GM12878 (cell line): ENCODE data around the gene NANOS1. TPM values are rescaled to one million over a fixed set of nuclear protein-coding genes. Genes with fewer than 3 reads are reported as not detected.

Experiments used
- FOS ChIP-seq: IDR thresholded peaks from 3 replicates; pipeline ENCODE4 v1.6.1; 2011; ENCODE audit warnings: borderline replicate concordance; ENCODE audit not compliant: insufficient read length; ENCODE audit errors: extremely low read depth
- FOXM1 ChIP-seq: IDR thresholded peaks from 2 replicates; pipeline ENCODE4 v1.6.1; 2012; ENCODE audit warnings: low read depth, mild to moderate bottlenecking, inconsistent platforms, low read length, moderate library complexity
- NFYA ChIP-seq: IDR thresholded peaks from 2 replicates; pipeline ENCODE4 v1.6.1; 2011; ENCODE audit warnings: low read depth, mild to moderate bottlenecking, low read length, improper control_type of control experiment, borderline replicate concordance
- RAD21 ChIP-seq: IDR thresholded peaks from 2 replicates; pipeline ENCODE4 v1.6.1; 2011; ENCODE audit warnings: mild to moderate bottlenecking, low read depth, low read length, moderate library complexity; ENCODE audit not compliant: insufficient read depth
- SMARCA5 ChIP-seq: fragments of 450-650 bp; IDR thresholded peaks from 2 replicates; pipeline ENCODE4 v1.6.1; 2017; ENCODE audit warnings: mild to moderate bottlenecking
- SREBF2 ChIP-seq: IDR thresholded peaks from 2 replicates; pipeline ENCODE4 v1.6.1; 2012; ENCODE audit warnings: mild to moderate bottlenecking, low read length
- polyA plus RNA-seq, 11 experiments: library from polyadenylated mRNA; depleted of rRNA in 4 of 11; unstranded in 6 of 11; stranded (reverse) in 5 of 11; fragments of >200 nt; fragmentation: Nextera tagmentation in 4 of 11; fragmentation: Illumina TruSeq in 1 of 11; extraction: Ambion mirVana in 4 of 11; extraction: Trizol in 1 of 11; gene quantifications; 1 replicate in 1 of 11; 2 replicates in 10 of 11; pipeline versions ENCODE4 v1.2.1 to v1.2.3, GENCODE V29; 2011 to 2016; ENCODE audit warnings: inconsistent platforms in 2 of 11, missing spikeins in 2 of 11, low read depth in 1 of 11
- small RNA-seq: library from RNA; depleted of rRNA; stranded (forward); fragments of <200 nt; gene quantifications from one replicate; pipeline ENCODE3, GENCODE V24; 2014
- total RNA-seq, 4 experiments: library from RNA; depleted of rRNA in 3 of 4; stranded (reverse); fragments of >200 nt in 3 of 4; fragmentation: Illumina TruSeq in 1 of 4; extraction: Trizol in 1 of 4; gene quantifications; 2 replicates each; pipeline versions ENCODE4 v1.2.1 to v1.2.3, GENCODE V29; 2013 to 2021
- TF ChIP-seq, protein P1 (sequence below): fragments of 450-650 bp; IDR thresholded peaks from 2 replicates; pipeline ENCODE4 v1.6.1; 2014; ENCODE audit warnings: mild to moderate bottlenecking
- TF ChIP-seq, protein P2 (sequence below): fragments of 450-650 bp; IDR thresholded peaks from 2 replicates; pipeline ENCODE4 v1.6.1; 2018; ENCODE audit warnings: borderline replicate concordance, mild to moderate bottlenecking; ENCODE audit not compliant: partially characterized antibody
- TF ChIP-seq, protein P3 (sequence below): IDR thresholded peaks from 2 replicates; pipeline ENCODE4 v1.6.1; 2012; ENCODE audit warnings: improper control_type of control experiment, low read depth, low read length; ENCODE audit not compliant: insufficient replicate concordance

The NANOS1 gene
- total and polyA plus RNA-seq, 10 of the 15 experiments (the other 5 are each of a cell fraction or from before 2014, with no cell fraction given), result 0.03 to 0.55 (median 0.28) TPM; not detected in 2

DNA sequence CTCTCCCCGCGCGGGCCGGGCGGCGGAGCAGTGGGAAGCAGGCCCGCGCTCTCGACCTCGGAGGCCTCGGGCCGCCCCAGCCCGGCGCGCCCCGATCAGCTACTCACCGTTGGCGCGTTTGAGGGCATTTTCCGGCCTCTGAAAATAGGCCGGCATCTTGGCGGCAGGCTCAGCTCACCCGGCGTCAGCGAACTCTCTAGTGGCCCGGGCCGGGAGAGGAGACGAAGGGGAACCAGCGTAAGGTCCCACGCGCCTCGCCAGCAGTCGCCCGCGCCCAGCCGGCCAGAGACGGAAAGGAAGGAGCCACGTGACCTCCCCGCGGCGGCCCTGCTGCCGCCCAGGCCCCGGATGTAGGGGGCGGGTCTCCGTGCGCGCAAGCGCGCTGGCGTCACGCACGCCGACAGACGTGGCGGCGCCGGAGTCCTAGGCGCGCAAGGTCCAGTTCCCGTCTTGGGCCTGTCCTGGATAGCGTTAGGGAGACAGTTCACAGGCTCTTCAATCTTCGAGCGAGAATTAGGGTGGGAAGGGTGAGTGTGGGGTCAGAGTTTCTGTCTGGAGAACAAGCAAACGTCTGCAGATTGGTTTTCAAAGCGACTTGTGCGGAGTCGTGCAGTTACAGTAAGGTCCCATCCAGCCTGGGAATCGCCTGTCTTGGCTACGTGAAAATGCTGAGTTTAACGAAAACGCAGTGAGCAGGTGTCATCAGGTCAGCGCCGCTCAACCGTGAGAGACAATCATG is 51.2 kb downstream of the NANOS1 start, which contains the start of gene EIF3A (continued):
- TF ChIP-seq, protein P1, sequence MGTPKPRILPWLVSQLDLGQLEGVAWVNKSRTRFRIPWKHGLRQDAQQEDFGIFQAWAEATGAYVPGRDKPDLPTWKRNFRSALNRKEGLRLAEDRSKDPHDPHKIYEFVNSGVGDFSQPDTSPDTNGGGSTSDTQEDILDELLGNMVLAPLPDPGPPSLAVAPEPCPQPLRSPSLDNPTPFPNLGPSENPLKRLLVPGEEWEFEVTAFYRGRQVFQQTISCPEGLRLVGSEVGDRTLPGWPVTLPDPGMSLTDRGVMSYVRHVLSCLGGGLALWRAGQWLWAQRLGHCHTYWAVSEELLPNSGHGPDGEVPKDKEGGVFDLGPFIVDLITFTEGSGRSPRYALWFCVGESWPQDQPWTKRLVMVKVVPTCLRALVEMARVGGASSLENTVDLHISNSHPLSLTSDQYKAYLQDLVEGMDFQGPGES, result no peak
- no peak for TF ChIP-seq FOS
- TF ChIP-seq NFYA, result no peak
- TF ChIP-seq FOXM1, result no peak
- TF ChIP-seq SREBF2, result no peak
- no peak for TF ChIP-seq RAD21
- TF ChIP-seq, protein P2, sequence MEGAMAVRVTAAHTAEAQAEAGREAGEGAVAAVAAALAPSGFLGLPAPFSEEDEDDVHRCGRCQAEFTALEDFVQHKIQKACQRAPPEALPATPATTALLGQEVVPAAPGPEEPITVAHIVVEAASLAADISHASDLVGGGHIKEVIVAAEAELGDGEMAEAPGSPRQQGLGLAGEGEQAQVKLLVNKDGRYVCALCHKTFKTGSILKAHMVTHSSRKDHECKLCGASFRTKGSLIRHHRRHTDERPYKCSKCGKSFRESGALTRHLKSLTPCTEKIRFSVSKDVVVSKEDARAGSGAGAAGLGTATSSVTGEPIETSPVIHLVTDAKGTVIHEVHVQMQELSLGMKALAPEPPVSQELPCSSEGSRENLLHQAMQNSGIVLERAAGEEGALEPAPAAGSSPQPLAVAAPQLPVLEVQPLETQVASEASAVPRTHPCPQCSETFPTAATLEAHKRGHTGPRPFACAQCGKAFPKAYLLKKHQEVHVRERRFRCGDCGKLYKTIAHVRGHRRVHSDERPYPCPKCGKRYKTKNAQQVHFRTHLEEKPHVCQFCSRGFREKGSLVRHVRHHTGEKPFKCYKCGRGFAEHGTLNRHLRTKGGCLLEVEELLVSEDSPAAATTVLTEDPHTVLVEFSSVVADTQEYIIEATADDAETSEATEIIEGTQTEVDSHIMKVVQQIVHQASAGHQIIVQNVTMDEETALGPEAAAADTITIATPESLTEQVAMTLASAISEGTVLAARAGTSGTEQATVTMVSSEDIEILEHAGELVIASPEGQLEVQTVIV, result no peak
- TF ChIP-seq, protein P3, sequence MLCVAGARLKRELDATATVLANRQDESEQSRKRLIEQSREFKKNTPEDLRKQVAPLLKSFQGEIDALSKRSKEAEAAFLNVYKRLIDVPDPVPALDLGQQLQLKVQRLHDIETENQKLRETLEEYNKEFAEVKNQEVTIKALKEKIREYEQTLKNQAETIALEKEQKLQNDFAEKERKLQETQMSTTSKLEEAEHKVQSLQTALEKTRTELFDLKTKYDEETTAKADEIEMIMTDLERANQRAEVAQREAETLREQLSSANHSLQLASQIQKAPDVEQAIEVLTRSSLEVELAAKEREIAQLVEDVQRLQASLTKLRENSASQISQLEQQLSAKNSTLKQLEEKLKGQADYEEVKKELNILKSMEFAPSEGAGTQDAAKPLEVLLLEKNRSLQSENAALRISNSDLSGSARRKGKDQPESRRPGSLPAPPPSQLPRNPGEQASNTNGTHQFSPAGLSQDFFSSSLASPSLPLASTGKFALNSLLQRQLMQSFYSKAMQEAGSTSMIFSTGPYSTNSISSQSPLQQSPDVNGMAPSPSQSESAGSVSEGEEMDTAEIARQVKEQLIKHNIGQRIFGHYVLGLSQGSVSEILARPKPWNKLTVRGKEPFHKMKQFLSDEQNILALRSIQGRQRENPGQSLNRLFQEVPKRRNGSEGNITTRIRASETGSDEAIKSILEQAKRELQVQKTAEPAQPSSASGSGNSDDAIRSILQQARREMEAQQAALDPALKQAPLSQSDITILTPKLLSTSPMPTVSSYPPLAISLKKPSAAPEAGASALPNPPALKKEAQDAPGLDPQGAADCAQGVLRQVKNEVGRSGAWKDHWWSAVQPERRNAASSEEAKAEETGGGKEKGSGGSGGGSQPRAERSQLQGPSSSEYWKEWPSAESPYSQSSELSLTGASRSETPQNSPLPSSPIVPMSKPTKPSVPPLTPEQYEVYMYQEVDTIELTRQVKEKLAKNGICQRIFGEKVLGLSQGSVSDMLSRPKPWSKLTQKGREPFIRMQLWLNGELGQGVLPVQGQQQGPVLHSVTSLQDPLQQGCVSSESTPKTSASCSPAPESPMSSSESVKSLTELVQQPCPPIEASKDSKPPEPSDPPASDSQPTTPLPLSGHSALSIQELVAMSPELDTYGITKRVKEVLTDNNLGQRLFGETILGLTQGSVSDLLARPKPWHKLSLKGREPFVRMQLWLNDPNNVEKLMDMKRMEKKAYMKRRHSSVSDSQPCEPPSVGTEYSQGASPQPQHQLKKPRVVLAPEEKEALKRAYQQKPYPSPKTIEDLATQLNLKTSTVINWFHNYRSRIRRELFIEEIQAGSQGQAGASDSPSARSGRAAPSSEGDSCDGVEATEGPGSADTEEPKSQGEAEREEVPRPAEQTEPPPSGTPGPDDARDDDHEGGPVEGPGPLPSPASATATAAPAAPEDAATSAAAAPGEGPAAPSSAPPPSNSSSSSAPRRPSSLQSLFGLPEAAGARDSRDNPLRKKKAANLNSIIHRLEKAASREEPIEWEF, result no peak
- TF ChIP-seq SMARCA5, result no peak
- TF ChIP-seq, all 136 proteins: peak for 45

Small RNA genes lying within 50 kb of the gene (small RNA-seq; reads per million reads assigned to genes)
- gene RF00413 (not detected), gene SNORA19 (0.31 reads per million)

Other genes with a start within 250 kb of the NANOS1 start
- 82.6 and 86.3 TPM in 2 replicates for gene EIF3A, start 51.1 kb downstream of the NANOS1 start, total RNA-seq (2014; rRNA removed)
- gene EIF3A, start 51.1 kb downstream of the NANOS1 start, total RNA-seq (2014; rRNA removed; fragmentation: Illumina TruSeq; extraction: Trizol), result 159 and 166 TPM in 2 replicates
- gene EIF3A, start 51.1 kb downstream of the NANOS1 start, total RNA-seq (2021), result 138 and 148 TPM in 2 replicates
- gene EIF3A, start 51.1 kb downstream of the NANOS1 start, polyA plus RNA-seq (2011; rRNA removed), result 47.4 and 49.4 TPM in 2 replicates
- 195 and 219 TPM in 2 replicates for gene EIF3A, start 51.1 kb downstream of the NANOS1 start, polyA plus RNA-seq (2014; fragmentation: Illumina TruSeq; extraction: Trizol)
- gene EIF3A, start 51.1 kb downstream of the NANOS1 start, polyA plus RNA-seq (2014; fragmentation: Nextera tagmentation; extraction: Ambion mirVana), result 10 to 100 TPM; 42.3 to 46.5 TPM
- 78.1 and 88.9 TPM in 2 replicates for gene EIF3A, start 51.1 kb downstream of the NANOS1 start, polyA plus RNA-seq (2014; rRNA removed)
- gene EIF3A, start 51.1 kb downstream of the NANOS1 start, polyA plus RNA-seq (2016; fragmentation: Nextera tagmentation; extraction: Ambion mirVana), result 100 to 1,000 TPM; 104 to 108 TPM
- 30.0 and 35.7 TPM in 2 replicates for gene DENND10, start 74.4 kb downstream of the NANOS1 start, total RNA-seq (2014; rRNA removed)
- gene DENND10, start 74.4 kb downstream of the NANOS1 start, total RNA-seq (2014; rRNA removed; fragmentation: Illumina TruSeq; extraction: Trizol), result 23.8 and 30.8 TPM in 2 replicates
- 21.5 and 26.6 TPM in 2 replicates for gene DENND10, start 74.4 kb downstream of the NANOS1 start, total RNA-seq (2021)
- 25.8 and 32.9 TPM in 2 replicates for gene DENND10, start 74.4 kb downstream of the NANOS1 start, polyA plus RNA-seq (2011; rRNA removed)
- gene DENND10, start 74.4 kb downstream of the NANOS1 start, polyA plus RNA-seq (2014; fragmentation: Illumina TruSeq; extraction: Trizol), result 29.7 and 31.9 TPM in 2 replicates
- gene DENND10, start 74.4 kb downstream of the NANOS1 start, polyA plus RNA-seq (2014; fragmentation: Nextera tagmentation; extraction: Ambion mirVana), result 10 to 100 TPM; 23.7 to 39.8 TPM
- 20.9 and 26.6 TPM in 2 replicates for gene DENND10, start 74.4 kb downstream of the NANOS1 start, polyA plus RNA-seq (2014; rRNA removed)
- gene DENND10, start 74.4 kb downstream of the NANOS1 start, polyA plus RNA-seq (2016; fragmentation: Nextera tagmentation; extraction: Ambion mirVana), result 10 to 100 TPM; 25.7 to 28.1 TPM
- 41.7 and 44.9 TPM in 2 replicates for gene SFXN4, start 136.0 kb downstream of the NANOS1 start, total RNA-seq (2014; rRNA removed)
- gene SFXN4, start 136.0 kb downstream of the NANOS1 start, total RNA-seq (2014; rRNA removed; fragmentation: Illumina TruSeq; extraction: Trizol), result 37.8 and 40.7 TPM in 2 replicates
- 39.7 and 45.3 TPM in 2 replicates for gene SFXN4, start 136.0 kb downstream of the NANOS1 start, total RNA-seq (2021)
- gene SFXN4, start 136.0 kb downstream of the NANOS1 start, polyA plus RNA-seq (2011; rRNA removed), result 40.7 and 48.5 TPM in 2 replicates
- 45.9 and 81.1 TPM in 2 replicates for gene SFXN4, start 136.0 kb downstream of the NANOS1 start, polyA plus RNA-seq (2014; fragmentation: Illumina TruSeq; extraction: Trizol)
- 100 to 1,000 TPM in 1 of 2 experiments, 10 to 100 TPM in 1; 71.9 to 111 TPM for gene SFXN4, start 136.0 kb downstream of the NANOS1 start, polyA plus RNA-seq (2014; fragmentation: Nextera tagmentation; extraction: Ambion mirVana)
- gene SFXN4, start 136.0 kb downstream of the NANOS1 start, polyA plus RNA-seq (2014; rRNA removed), result 51.8 and 54.4 TPM in 2 replicates
- gene SFXN4, start 136.0 kb downstream of the NANOS1 start, polyA plus RNA-seq (2016; fragmentation: Nextera tagmentation; extraction: Ambion mirVana), result 10 to 100 TPM; 58.1 to 61.2 TPM
- gene PRDX3, start 149.1 kb downstream of the NANOS1 start, total RNA-seq (2014; rRNA removed), result 334 and 363 TPM in 2 replicates
- gene PRDX3, start 149.1 kb downstream of the NANOS1 start, total RNA-seq (2014; rRNA removed; fragmentation: Illumina TruSeq; extraction: Trizol), result 240 and 248 TPM in 2 replicates
- gene PRDX3, start 149.1 kb downstream of the NANOS1 start, total RNA-seq (2021), result 195 TPM in 2 replicates
- 463 and 554 TPM in 2 replicates for gene PRDX3, start 149.1 kb downstream of the NANOS1 start, polyA plus RNA-seq (2011; rRNA removed)
- gene PRDX3, start 149.1 kb downstream of the NANOS1 start, polyA plus RNA-seq (2014; fragmentation: Illumina TruSeq; extraction: Trizol), result 262 and 272 TPM in 2 replicates
- gene PRDX3, start 149.1 kb downstream of the NANOS1 start, polyA plus RNA-seq (2014; fragmentation: Nextera tagmentation; extraction: Ambion mirVana), result 1,000 to 10,000 TPM in 1 of 2 experiments, 100 to 1,000 TPM in 1; 827 to 1,431 TPM
- gene PRDX3, start 149.1 kb downstream of the NANOS1 start, polyA plus RNA-seq (2014; rRNA removed), result 254 and 258 TPM in 2 replicates
- gene PRDX3, start 149.1 kb downstream of the NANOS1 start, polyA plus RNA-seq (2016; fragmentation: Nextera tagmentation; extraction: Ambion mirVana), result 100 to 1,000 TPM; 631 to 689 TPM
- 15.3 and 15.6 TPM in 2 replicates for gene GRK5, start 177.9 kb downstream of the NANOS1 start, total RNA-seq (2014; rRNA removed)
- gene GRK5, start 177.9 kb downstream of the NANOS1 start, total RNA-seq (2014; rRNA removed; fragmentation: Illumina TruSeq; extraction: Trizol), result 13.4 and 14.1 TPM in 2 replicates
- gene GRK5, start 177.9 kb downstream of the NANOS1 start, total RNA-seq (2021), result 20.7 and 21.4 TPM in 2 replicates
- 2.8 and 4.0 TPM in 2 replicates for gene GRK5, start 177.9 kb downstream of the NANOS1 start, polyA plus RNA-seq (2011; rRNA removed)
- 21.3 and 22.1 TPM in 2 replicates for gene GRK5, start 177.9 kb downstream of the NANOS1 start, polyA plus RNA-seq (2014; fragmentation: Illumina TruSeq; extraction: Trizol)
- gene GRK5, start 177.9 kb downstream of the NANOS1 start, polyA plus RNA-seq (2014; fragmentation: Nextera tagmentation; extraction: Ambion mirVana), result under 1 TPM; 0.11 to 0.86 TPM
- gene GRK5, start 177.9 kb downstream of the NANOS1 start, polyA plus RNA-seq (2014; rRNA removed), result 13.4 and 13.9 TPM in 2 replicates
- 1 to 10 TPM; 5.7 to 6.7 TPM for gene GRK5, start 177.9 kb downstream of the NANOS1 start, polyA plus RNA-seq (2016; fragmentation: Nextera tagmentation; extraction: Ambion mirVana)